HFFc6 (cell line): ENCODE measurements around the gene ARHGAP4. TPM values are rescaled to one million over a fixed set of nuclear protein-coding genes. Genes with fewer than 3 reads are reported as not detected.
A peak's percentile ranks its signal among the peaks of the same experiment; 100 is the strongest.

Source experiments
- DNase-seq: peaks from one replicate; pipeline ENCODE4 v3.0.0-alpha.2; 2018
- H3K27ac Mint-ChIP-seq: 2 replicates; pipeline ENCODE4 v1.8.0; 2020; ENCODE audit warnings: mild to moderate bottlenecking, mixed read lengths
- H3K27me3 Mint-ChIP-seq: 2 replicates; pipeline ENCODE4 v1.8.0; 2021; ENCODE audit warnings: mild to moderate bottlenecking, moderate library complexity, mixed read lengths; ENCODE audit not compliant: insufficient read depth
- H3K36me3 Mint-ChIP-seq: 2 replicates; pipeline ENCODE4 v1.8.0; 2021; ENCODE audit warnings: low read depth, mixed read lengths
- H3K4me1 Mint-ChIP-seq: 2 replicates; pipeline ENCODE4 v1.8.0; 2020; ENCODE audit warnings: low read depth, mixed read lengths
- H3K4me3 Mint-ChIP-seq: 2 replicates; pipeline ENCODE4 v1.8.0; 2020; ENCODE audit warnings: mild to moderate bottlenecking, moderate library complexity, mixed read lengths
- H3K9me3 Mint-ChIP-seq: 2 replicates; pipeline ENCODE4 v1.8.0; 2020; ENCODE audit warnings: mild to moderate bottlenecking, mixed read lengths
- total RNA-seq, 6 experiments: library from RNA; stranded (reverse); fragmentation: NEBNext Ultra II Directional; extraction: Animal tissue kit (Norgen Biotek cat#: 25700); gene quantifications; 2 replicates in 1 of 6; 3 replicates in 5 of 6; pipeline ENCODE4 v1.2.3, GENCODE V29; 2021
- TF ChIP-seq, protein P1 (sequence below): fragments of 200-600 bp; sonication (generic); IDR thresholded peaks from 2 replicates; pipeline ENCODE4 v1.5.0; 2021; ENCODE audit warnings: antibody characterized with exemption, mild to moderate bottlenecking

Gene ARHGAP4
- total RNA-seq, 6 experiments from 2014 or later = 0.18 to 0.63 (median 0.48) TPM

DNA sequence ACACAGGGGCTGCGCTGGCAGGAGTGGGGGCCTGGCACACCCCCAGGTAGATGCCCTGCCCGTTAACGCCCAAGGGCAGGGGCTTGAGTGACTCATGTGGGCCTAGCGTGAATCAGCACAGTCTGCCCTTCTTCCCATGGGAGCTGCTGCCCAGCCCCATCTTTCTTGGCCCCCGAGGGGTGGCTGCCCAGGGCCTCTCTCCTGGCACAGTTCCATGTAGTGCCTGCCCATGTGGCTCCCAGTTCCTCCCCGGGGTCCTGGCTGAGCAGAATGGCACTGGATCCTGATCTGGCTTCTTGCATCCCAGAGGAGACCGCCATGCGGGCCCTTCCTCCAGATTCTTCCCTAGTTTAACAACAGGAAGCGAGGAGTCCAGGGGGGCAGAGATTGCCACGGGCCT lies 23.7 kb downstream of the ARHGAP4 start:
- peaks cover 6% of the 10 kb centered on the region for H3K27me3 Mint-ChIP-seq
- no peak overlapping the region for H3K4me3 Mint-ChIP-seq
- peaks cover 17% of the 10 kb centered on the region for H3K4me1 Mint-ChIP-seq
- no peaks in the 10 kb centered on the region for H3K9me3 Mint-ChIP-seq
- no peaks in the 10 kb centered on the region for H3K36me3 Mint-ChIP-seq
- TF ChIP-seq, protein P1, sequence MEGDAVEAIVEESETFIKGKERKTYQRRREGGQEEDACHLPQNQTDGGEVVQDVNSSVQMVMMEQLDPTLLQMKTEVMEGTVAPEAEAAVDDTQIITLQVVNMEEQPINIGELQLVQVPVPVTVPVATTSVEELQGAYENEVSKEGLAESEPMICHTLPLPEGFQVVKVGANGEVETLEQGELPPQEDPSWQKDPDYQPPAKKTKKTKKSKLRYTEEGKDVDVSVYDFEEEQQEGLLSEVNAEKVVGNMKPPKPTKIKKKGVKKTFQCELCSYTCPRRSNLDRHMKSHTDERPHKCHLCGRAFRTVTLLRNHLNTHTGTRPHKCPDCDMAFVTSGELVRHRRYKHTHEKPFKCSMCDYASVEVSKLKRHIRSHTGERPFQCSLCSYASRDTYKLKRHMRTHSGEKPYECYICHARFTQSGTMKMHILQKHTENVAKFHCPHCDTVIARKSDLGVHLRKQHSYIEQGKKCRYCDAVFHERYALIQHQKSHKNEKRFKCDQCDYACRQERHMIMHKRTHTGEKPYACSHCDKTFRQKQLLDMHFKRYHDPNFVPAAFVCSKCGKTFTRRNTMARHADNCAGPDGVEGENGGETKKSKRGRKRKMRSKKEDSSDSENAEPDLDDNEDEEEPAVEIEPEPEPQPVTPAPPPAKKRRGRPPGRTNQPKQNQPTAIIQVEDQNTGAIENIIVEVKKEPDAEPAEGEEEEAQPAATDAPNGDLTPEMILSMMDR = no peak
- no peak for DNase-seq
- H3K27ac Mint-ChIP-seq = no peak overlapping the region

DNA sequence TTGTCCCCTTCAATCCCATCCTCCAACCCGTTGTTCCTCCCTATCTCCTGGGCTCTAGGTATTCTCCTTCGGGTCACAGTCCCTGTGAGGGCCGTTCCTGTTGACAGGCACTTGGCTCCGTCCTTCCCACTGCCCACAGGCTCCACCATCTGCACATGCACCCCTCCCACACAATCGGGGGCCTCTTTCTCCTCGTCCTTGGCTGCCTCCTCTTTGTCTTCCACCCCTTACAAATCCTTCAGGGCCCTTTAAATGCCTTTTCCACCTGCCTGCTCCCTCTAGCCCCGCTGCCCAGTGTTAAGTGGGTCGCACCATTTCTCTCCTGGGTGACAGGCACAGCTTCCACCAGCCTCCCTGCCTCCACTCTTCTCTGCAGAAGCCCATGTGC lies 24.3 kb downstream of the ARHGAP4 start:
- DNase-seq = no peak
- Mint-ChIP-seq H3K36me3 (no peaks in the 10 kb centered on the region), H3K4me3 (peak overlapping the region; percentile 57; the same call in 1 of the 2 replicates), H3K27me3 (peaks cover 6% of the 10 kb centered on the region), H3K4me1 (peaks cover 17% of the 10 kb centered on the region), H3K27ac (peak overlapping the region; percentile 51), H3K9me3 (no peaks in the 10 kb centered on the region)
- TF ChIP-seq, protein P1 = no peak

GRCh38 chrX:153900831-153901752 lies 25.0 kb downstream of the ARHGAP4 start:
- H3K27ac Mint-ChIP-seq = peak overlapping the region; percentile 54
- no peaks in the 10 kb centered on the region for H3K36me3 Mint-ChIP-seq
- peak overlapping the region; percentile 57 for H3K4me3 Mint-ChIP-seq
- peaks cover 17% of the 10 kb centered on the region for H3K4me1 Mint-ChIP-seq
- H3K27me3 Mint-ChIP-seq = peaks cover 9% of the 10 kb centered on the region
- DNase-seq = peak; percentile 90
- no peaks in the 10 kb centered on the region for H3K9me3 Mint-ChIP-seq
- TF ChIP-seq, protein P1 = no peak

DNA sequence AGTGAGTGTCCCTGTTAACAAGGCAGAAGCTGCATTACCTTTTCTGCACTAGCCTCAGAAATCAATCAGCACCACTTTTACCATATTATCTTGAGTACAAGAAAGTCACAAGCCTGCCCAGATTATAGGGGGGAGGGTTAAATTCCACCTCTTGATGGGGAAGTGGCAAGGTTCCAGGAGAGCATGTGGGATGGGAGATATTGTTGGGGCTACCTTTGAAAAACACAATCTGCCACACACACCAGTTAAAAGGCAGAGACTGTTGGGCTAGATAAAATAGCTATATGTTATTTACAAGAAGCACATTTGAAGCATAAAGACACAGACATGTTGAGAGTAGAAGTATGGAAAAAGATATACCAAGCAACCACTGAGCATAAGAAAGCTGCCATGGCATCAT lies 28.2 kb downstream of the ARHGAP4 start:
- no peak overlapping the region for H3K4me3 Mint-ChIP-seq
- no peaks in the 10 kb centered on the region; the same call in 1 of the 2 replicates for H3K9me3 Mint-ChIP-seq
- H3K27ac Mint-ChIP-seq = no peak overlapping the region
- peaks cover 8% of the 10 kb centered on the region for H3K27me3 Mint-ChIP-seq
- no peak for DNase-seq
- TF ChIP-seq, protein P1 = no peak
- peaks cover 17% of the 10 kb centered on the region for H3K4me1 Mint-ChIP-seq
- H3K36me3 Mint-ChIP-seq = no peaks in the 10 kb centered on the region

DNA sequence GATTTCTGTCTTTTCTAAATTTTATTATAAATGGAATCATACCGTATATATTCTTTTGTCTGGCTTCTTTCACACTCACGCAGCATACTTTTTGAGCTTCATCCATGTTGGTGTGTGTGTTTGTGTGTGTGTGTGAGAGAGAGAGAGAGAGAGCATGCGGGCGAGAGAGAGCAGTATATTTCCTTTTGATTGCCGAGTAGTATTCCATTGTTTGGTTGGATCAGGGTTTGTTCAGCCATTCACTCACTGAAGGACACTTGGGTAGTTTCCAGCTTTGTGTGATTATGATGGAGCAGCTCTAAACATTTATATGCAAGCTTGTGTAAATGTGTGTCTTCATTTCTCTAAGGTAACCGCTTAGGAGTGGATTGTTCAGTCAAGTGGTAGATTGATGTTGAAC lies 36.9 kb downstream of the ARHGAP4 start:
- Mint-ChIP-seq H3K27me3 (peaks cover 9% of the 10 kb centered on the region), H3K36me3 (no peaks in the 10 kb centered on the region), H3K4me3 (no peak overlapping the region), H3K9me3 (no peaks in the 10 kb centered on the region), H3K27ac (no peak overlapping the region), H3K4me1 (peaks cover 8% of the 10 kb centered on the region; the same call in 1 of the 2 replicates)
- TF ChIP-seq, protein P1 = no peak
- no peak for DNase-seq
